ENCODE data around the gene REXO5.

- TF ChIP-seq ZNF10 (tag by site-specific recombination; IDR thresholded peaks at IDR 0.05), result no peak
- no peak for TF ChIP-seq KLF16 (tag by site-specific recombination; IDR thresholded peaks at IDR 0.05)
- no peak for TF ChIP-seq MYNN (tag by site-specific recombination; IDR thresholded peaks at IDR 0.05; ENCODE audit: borderline replicate concordance)
- TF ChIP-seq CTCF (tag by site-specific recombination; IDR thresholded peaks at IDR 0.05), result no peak
- no peak for TF ChIP-seq ZNF280D (tag by site-specific recombination; IDR thresholded peaks at IDR 0.05)
- TF ChIP-seq ZNF830 (tag by site-specific recombination; IDR thresholded peaks at IDR 0.05; ENCODE audit: low read depth), result no peak
- TF ChIP-seq ZNF366 (tag by site-specific recombination; conservative IDR thresholded peaks at IDR 0.05), result no peak
- no peak for TF ChIP-seq REST (tag by site-specific recombination; IDR thresholded peaks at IDR 0.05)
- TF ChIP-seq TRIM28 (IDR thresholded peaks at IDR 0.05; ENCODE audit: borderline replicate concordance, low read length), result no peak
- no peak for TF ChIP-seq ZNF394 (tag by site-specific recombination; IDR thresholded peaks at IDR 0.05; ENCODE audit: borderline replicate concordance)
- TF ChIP-seq ZNF48 (tag by site-specific recombination; IDR thresholded peaks at IDR 0.05), result no peak
Measured at GRCh38 chr16:20821682-20822081, 15.4 kb downstream of the REXO5 start.
